GM21360 (cell line): ENCODE data around the gene YAE1.

ENCODE experiments used
- ATAC-seq: cut with Tn5 transposase; IDR thresholded peaks from one replicate; pipeline ENCODE4 v1.9.1; 2021; ENCODE audit warnings: mild to moderate bottlenecking, moderate library complexity; ENCODE audit not compliant: unreplicated experiment

The YAE1 gene

GRCh38 chr7:39554583-39555165 lies 11.5 kb upstream of the YAE1 start:
- no peak for ATAC-seq

- no peak for ATAC-seq
Observed at GRCh38 chr7:39557222-39557621, 9.0 kb upstream of the YAE1 start.

GRCh38 chr7:39557911-39558310 lies 8.3 kb upstream of the YAE1 start:
- ATAC-seq: no peak

- no peak for ATAC-seq
Observed at GRCh38 chr7:39560408-39560807, 5.8 kb upstream of the YAE1 start.

- no peak for ATAC-seq
Observed at GRCh38 chr7:39560997-39561396, 5.2 kb upstream of the YAE1 start.

GRCh38 chr7:39565538-39565937 lies 666 bp upstream of the YAE1 start:
- no peak for ATAC-seq

- ATAC-seq: no peak
Observed at GRCh38 chr7:39567294-39567693, 1.1 kb downstream of the YAE1 start.

GRCh38 chr7:39574673-39575349 lies 8.6 kb downstream of the YAE1 start:
- ATAC-seq: no peak

GRCh38 chr7:39577229-39577874 lies 11.1 kb downstream of the YAE1 start:
- no peak for ATAC-seq

- peak; percentile 96 for ATAC-seq
Observed at GRCh38 chr7:39580149-39580874, 14.1 kb downstream of the YAE1 start.

- ATAC-seq: no peak
Observed at GRCh38 chr7:39582536-39582935, 16.3 kb downstream of the YAE1 start.

GRCh38 chr7:39583539-39583938 lies 17.3 kb downstream of the YAE1 start:
- ATAC-seq: no peak

GRCh38 chr7:39587393-39587792 lies 21.2 kb downstream of the YAE1 start:
- no peak for ATAC-seq

GRCh38 chr7:39588416-39588815 lies 22.2 kb downstream of the YAE1 start:
- ATAC-seq: no peak

- peak; percentile 93 for ATAC-seq
Observed at GRCh38 chr7:39589323-39590111, 23.3 kb downstream of the YAE1 start.

GRCh38 chr7:39592586-39592985 lies 26.4 kb downstream of the YAE1 start:
- no peak for ATAC-seq

GRCh38 chr7:39594988-39595620 lies 28.9 kb downstream of the YAE1 start:
- no peak for ATAC-seq

GRCh38 chr7:39602351-39602750 lies 36.1 kb downstream of the YAE1 start:
- ATAC-seq: no peak

GRCh38 chr7:39603924-39604323 lies 37.7 kb downstream of the YAE1 start:
- ATAC-seq: no peak

GRCh38 chr7:39605087-39605486 lies 38.9 kb downstream of the YAE1 start:
- no peak for ATAC-seq
